Measurements from ENCODE around the gene TESK1. TPM values are rescaled to one million over a fixed set of nuclear protein-coding genes. Genes with fewer than 3 reads are reported as not detected.

Gene TESK1
- total RNA-seq, 1 experiment from 2014 or later, result 31.9 TPM

GRCh38 chr9:35557320-35557719 is 47.7 kb upstream of the TESK1 start:
- intact Hi-C loops (cut with micrococcal nuclease; ENCODE audit: unreplicated experiment), result no loop called here
- H3K4me1 ChIP-seq (ENCODE audit: insufficient read depth, low read length, poor library complexity, severe bottlenecking), result peaks cover 3% of the 10 kb centered on the region
- H3K27me3 ChIP-seq (replicated peaks; ENCODE audit: insufficient read depth, low read depth, low read length, poor library complexity), result no peaks in the 10 kb centered on the region
- ChIA-PET CTCF (no interaction called here), POLR2A (ENCODE audit: low non-redundant PET) (no interaction called here)
- DNase-seq (ENCODE audit: low spot score), result no peak
- no peak overlapping the region for H3K27ac ChIP-seq (ENCODE audit: low read depth, low read length, poor library complexity, severe bottlenecking)
- H3K9me3 ChIP-seq (ENCODE audit: low read depth, low read length, poor library complexity, severe bottlenecking), result no peaks in the 10 kb centered on the region
- H3K36me3 ChIP-seq (ENCODE audit: insufficient read depth, low read length, poor library complexity, severe bottlenecking), result peaks cover 2% of the 10 kb centered on the region
- TF ChIP-seq CTCF (conservative IDR thresholded peaks at IDR 0.05; ENCODE audit: low read depth, low read length) (no peak), EZH2 (IDR thresholded peaks at IDR 0.05; ENCODE audit: borderline replicate concordance, low read depth, low read length, poor library complexity, severe bottlenecking) (no peak)
- no peak overlapping the region for H3K4me3 ChIP-seq (ENCODE audit: low read depth, low read length, poor library complexity, severe bottlenecking)
- no TSS peak for BruUV-seq (replicated peaks)

GRCh38 chr9:35558185-35558584 is 46.9 kb upstream of the TESK1 start:
- Histone ChIP-seq H3K27ac (ENCODE audit: low read depth, low read length, poor library complexity, severe bottlenecking) (no peak overlapping the region), H3K36me3 (ENCODE audit: insufficient read depth, low read length, poor library complexity, severe bottlenecking) (peaks cover 2% of the 10 kb centered on the region), H3K27me3 (replicated peaks; ENCODE audit: insufficient read depth, low read depth, low read length, poor library complexity) (no peaks in the 10 kb centered on the region), H3K9me3 (ENCODE audit: low read depth, low read length, poor library complexity, severe bottlenecking) (no peaks in the 10 kb centered on the region), H3K4me3 (ENCODE audit: low read depth, low read length, poor library complexity, severe bottlenecking) (no peak overlapping the region), H3K4me1 (ENCODE audit: insufficient read depth, low read length, poor library complexity, severe bottlenecking) (peaks cover 3% of the 10 kb centered on the region)
- intact Hi-C loops (cut with micrococcal nuclease; ENCODE audit: unreplicated experiment), result no loop called here
- ChIA-PET CTCF (no interaction called here), POLR2A (ENCODE audit: low non-redundant PET) (no interaction called here)
- TF ChIP-seq EZH2 (IDR thresholded peaks at IDR 0.05; ENCODE audit: borderline replicate concordance, low read depth, low read length, poor library complexity, severe bottlenecking) (no peak), CTCF (conservative IDR thresholded peaks at IDR 0.05; ENCODE audit: low read depth, low read length) (no peak)
- no peak for DNase-seq (ENCODE audit: low spot score)
- BruUV-seq (replicated peaks), result no TSS peak

DNA sequence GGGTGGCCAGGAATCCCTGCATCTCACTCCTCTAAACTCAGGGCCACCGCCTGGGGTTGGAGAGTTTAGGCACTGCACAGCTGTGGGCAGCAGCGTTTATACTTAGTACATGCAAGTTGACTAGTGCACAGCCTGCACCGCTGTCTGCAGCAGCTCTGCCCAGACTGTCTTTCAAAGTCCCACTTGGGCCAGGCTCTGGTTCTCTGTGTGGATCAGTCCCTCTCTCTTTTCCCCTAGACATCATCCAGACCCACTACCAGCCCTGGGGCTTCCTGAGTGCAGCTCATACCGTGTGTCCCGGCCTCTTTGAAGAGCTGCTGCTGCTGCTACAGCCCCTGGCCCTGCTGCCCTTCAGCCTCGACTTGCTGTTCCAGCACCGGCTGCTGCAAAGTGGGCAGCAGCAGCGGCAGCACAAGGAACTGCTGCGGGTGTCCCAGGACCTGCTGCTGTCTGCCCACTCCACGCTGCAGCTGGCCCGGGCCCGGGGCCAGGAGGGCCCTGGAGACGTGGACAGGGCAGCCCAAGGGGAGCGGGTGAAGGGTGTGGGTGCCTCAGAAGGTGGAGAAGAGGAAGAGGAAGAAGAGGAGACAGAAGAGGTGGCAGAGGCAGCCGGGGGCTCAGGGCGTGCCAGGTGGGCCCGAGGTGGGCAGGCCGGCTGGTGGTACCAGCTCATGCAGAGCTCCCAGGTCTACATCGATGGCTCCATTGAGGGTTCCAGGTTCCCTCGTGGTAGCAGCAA is 45.1 kb upstream of the TESK1 start:
- CTCF ChIA-PET, result interaction anchor here (0.5 kb wide), 1 partner anchor 12 kb away, joined by 3 read pairs; no protein-coding TSS in a partner anchor
- H3K27ac ChIP-seq (ENCODE audit: low read depth, low read length, poor library complexity, severe bottlenecking), result no peak overlapping the region
- intact Hi-C loops (cut with micrococcal nuclease; ENCODE audit: unreplicated experiment), result no loop called here
- no peak for DNase-seq (ENCODE audit: low spot score)
- no TSS peak for BruUV-seq (replicated peaks)
- H3K27me3 ChIP-seq (replicated peaks; ENCODE audit: insufficient read depth, low read depth, low read length, poor library complexity), result no peaks in the 10 kb centered on the region
- no peak overlapping the region for H3K4me3 ChIP-seq (ENCODE audit: low read depth, low read length, poor library complexity, severe bottlenecking)
- POLR2A ChIA-PET (ENCODE audit: low non-redundant PET), result no interaction called here
- H3K9me3 ChIP-seq (ENCODE audit: low read depth, low read length, poor library complexity, severe bottlenecking), result no peaks in the 10 kb centered on the region
- peaks cover 2% of the 10 kb centered on the region for H3K36me3 ChIP-seq (ENCODE audit: insufficient read depth, low read length, poor library complexity, severe bottlenecking)
- no peak for TF ChIP-seq EZH2 (IDR thresholded peaks at IDR 0.05; ENCODE audit: borderline replicate concordance, low read depth, low read length, poor library complexity, severe bottlenecking)
- TF ChIP-seq CTCF (conservative IDR thresholded peaks at IDR 0.05; ENCODE audit: low read depth, low read length), result no peak
- no peaks in the 10 kb centered on the region for H3K4me1 ChIP-seq (ENCODE audit: insufficient read depth, low read length, poor library complexity, severe bottlenecking)
